Choroid plexus epithelial cell (primary cell): Measurements from ENCODE around the gene RABGEF1.

Experiments
- DNase-seq: peaks from one replicate; pipeline ENCODE4 v3.0.0-alpha.2; 2010; ENCODE audit warnings: low read depth
- H3K4me3 ChIP-seq: 2 replicates; pipeline ENCODE4 v1.5.1; 2011; ENCODE audit warnings: low read depth, mild to moderate bottlenecking, control low read depth, low read length, moderate library complexity
- TF ChIP-seq, protein P1 (sequence below): conservative IDR thresholded peaks from 2 replicates; pipeline ENCODE4 v1.5.1; 2011; ENCODE audit warnings: low read depth, mild to moderate bottlenecking, control low read depth, inconsistent platforms, low read length, moderate library complexity

The RABGEF1 gene

DNA sequence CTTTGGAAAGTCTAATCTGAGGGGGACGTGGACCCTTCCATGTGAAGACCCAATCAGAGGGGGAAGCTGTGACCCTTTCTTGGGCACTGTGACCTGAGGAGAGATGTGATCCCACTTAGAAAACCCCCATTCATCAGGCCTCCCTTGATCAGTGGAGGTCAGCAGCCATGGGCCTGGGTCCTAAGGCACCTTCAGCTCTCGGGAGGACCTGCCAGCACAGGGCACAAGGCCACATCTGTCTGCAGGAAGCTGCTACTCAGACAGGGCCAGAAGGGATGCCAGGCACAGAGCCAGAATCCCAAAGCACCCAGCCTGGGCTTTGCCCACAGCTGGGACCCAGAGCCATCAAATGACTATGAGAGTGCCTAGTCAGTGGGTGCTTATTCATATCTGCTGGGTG lies 14.7 kb upstream of the RABGEF1 start:
- TF ChIP-seq, protein P1, sequence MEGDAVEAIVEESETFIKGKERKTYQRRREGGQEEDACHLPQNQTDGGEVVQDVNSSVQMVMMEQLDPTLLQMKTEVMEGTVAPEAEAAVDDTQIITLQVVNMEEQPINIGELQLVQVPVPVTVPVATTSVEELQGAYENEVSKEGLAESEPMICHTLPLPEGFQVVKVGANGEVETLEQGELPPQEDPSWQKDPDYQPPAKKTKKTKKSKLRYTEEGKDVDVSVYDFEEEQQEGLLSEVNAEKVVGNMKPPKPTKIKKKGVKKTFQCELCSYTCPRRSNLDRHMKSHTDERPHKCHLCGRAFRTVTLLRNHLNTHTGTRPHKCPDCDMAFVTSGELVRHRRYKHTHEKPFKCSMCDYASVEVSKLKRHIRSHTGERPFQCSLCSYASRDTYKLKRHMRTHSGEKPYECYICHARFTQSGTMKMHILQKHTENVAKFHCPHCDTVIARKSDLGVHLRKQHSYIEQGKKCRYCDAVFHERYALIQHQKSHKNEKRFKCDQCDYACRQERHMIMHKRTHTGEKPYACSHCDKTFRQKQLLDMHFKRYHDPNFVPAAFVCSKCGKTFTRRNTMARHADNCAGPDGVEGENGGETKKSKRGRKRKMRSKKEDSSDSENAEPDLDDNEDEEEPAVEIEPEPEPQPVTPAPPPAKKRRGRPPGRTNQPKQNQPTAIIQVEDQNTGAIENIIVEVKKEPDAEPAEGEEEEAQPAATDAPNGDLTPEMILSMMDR: no peak
- no peak for DNase-seq

DNA sequence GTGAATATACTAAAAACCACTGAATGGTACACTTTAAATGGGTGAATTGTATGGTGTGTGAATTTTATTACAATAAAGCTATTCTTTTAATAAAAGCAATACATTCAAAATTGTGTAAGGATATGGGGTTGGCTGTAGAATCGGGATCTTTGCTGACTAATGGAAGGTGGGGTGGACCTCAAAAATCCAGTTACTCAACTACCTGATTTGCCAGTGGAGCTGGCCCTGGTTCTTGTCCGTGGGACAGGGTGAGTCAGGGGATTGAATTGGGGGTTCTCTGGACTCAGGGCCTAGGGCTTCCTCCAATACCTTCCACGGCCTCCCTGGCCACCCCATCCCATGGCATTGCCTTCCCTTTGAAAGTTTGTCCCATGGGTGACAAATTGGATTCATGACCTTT lies 13.5 kb upstream of the RABGEF1 start:
- H3K4me3 ChIP-seq: no peak overlapping the region
- DNase-seq: no peak
- TF ChIP-seq, protein P1: no peak

More for the DNA sequence above, 14.7 kb upstream of the RABGEF1 start:
- H3K4me3 ChIP-seq: no peak overlapping the region

DNA sequence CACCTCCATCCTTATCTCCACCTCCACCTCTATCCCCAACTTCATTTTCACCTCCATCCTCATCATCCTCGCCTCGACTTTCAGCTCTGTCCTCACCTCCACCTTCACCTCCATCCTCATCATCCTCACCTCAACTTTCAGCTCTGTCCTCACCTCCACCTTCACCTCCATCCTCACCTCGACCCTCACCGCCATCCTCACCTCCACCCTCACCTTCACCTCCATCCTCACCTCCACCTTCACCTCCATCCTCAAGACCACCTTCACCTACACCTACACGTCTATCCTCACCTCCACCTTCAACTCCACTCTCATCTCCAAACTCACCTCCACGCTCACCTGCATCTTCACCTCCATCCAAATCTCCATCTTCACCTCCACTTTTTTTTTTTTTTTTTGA lies 12.0 kb upstream of the RABGEF1 start:
- TF ChIP-seq, protein P1: no peak
- H3K4me3 ChIP-seq: no peak overlapping the region
- DNase-seq: no peak

DNA sequence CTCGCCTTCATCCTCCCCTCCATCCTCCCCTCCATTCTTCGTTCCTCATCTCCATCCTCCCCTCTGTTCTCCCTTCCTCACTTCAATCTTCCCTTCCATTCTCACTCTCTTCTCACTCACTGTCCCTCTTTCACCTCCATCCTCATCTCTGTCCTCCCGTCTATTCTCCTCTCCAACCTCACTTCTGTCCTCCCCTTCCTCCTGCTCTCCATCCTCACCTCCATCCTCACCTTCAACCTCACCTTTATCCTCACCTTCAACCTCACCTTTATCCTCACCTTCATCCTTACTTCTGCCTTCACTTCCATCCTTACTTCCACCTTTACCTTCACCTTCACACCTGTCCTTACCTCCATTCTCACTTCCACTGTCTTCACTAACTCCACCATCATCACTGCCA lies 11.3 kb upstream of the RABGEF1 start:
- no peak overlapping the region for H3K4me3 ChIP-seq
- TF ChIP-seq, protein P1: no peak
- no peak for DNase-seq

DNA sequence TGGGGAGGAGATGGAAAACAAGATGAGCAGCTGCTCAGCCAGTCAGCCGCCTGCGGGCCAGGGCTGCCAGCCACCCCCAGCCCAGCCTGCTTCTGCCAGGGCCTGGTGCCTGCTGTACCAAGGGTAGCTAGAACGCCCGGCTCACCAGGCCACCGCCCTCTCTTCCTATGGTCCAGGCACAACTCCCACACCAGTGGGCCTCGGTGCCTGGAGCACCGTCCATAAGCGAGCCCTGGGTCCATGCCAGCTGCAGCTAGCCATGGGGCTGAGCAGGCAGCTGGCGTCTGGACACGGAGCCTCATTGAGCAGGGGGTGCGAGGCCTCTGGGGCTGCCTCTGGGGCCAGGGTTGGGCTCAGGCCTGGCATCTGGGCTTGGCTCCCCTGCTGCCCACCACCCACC lies 8.5 kb upstream of the RABGEF1 start:
- no peak for DNase-seq
- no peak overlapping the region for H3K4me3 ChIP-seq
- TF ChIP-seq, protein P1: no peak

DNA sequence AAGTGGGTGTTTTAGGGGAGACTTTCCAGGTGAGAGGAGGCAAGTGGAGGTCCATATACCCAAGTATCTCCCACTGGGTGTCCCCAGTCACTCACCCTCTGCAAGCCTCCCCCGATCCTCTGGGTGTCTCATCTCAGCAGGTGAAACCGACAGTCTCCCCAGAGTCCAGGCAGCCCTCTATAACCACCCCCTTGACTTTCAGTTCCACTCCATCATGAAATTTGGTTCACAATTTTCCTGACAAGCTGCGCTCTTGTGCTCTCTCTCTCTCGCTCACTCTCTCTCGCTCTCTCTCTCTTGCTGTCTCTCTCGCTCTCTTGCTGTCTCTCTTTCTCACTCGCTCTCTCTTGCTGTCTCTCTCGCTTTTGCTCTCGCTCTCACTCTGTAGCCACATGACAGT lies 8.1 kb upstream of the RABGEF1 start:
- no peak for DNase-seq
- no peak overlapping the region for H3K4me3 ChIP-seq
- TF ChIP-seq, protein P1: no peak

DNA sequence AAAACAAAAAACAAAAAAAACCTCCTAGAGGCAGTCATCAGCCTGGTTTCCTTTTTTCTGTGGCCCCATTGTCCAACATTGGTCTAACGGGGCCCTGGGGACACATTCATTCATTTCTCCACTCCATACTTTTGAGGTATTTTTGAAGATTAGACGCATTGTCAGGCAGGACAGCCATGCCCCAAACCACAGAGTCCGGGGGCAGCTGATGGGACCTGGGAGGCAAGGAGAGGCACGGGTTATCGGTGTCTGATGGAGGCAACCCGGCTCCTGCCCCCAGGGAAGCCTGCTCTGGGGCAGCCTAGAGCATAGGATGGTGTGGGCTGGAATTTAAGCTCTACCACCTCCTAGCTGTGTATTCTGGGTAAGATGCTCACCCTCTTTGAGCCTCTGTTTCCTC lies 6.5 kb upstream of the RABGEF1 start:
- no peak overlapping the region for H3K4me3 ChIP-seq
- DNase-seq: no peak
- TF ChIP-seq, protein P1: no peak
